GM23338 (cell line): ENCODE data around the gene GPR42.

Experiments used
- CREB1 ChIP-seq: fragments of 250-450 bp; sonication (Bioruptor Pico); IDR thresholded peaks from 2 replicates; pipeline ENCODE4 v1.5.0; 2020; ENCODE audit warnings: low read depth, mild to moderate bottlenecking, moderate library complexity
- CTCF ChIP-seq, 2 experiments: fragments of 200-600 bp in 1 of 2; sonication (generic) in 1 of 2; conservative IDR thresholded peaks; 2 replicates each; pipeline versions ENCODE4 v1.5.1 to v1.6.1; 2016 to 2017; ENCODE audit warnings: antibody characterized with exemption in 2 of 2, low read depth in 2 of 2, mild to moderate bottlenecking in 2 of 2, moderate library complexity in 1 of 2
- ETS1 ChIP-seq: IDR thresholded peaks from 2 replicates; pipeline ENCODE4 v1.6.1; 2016; ENCODE audit warnings: antibody characterized with exemption
- EZH2 ChIP-seq: fragments of 200-600 bp; sonication (generic); IDR thresholded peaks from one replicate; pipeline ENCODE4 v1.8.0; 2017; ENCODE audit warnings: antibody characterized with exemption, mild to moderate bottlenecking, low read depth; ENCODE audit not compliant: unreplicated experiment
- EZH2phosphoT487 ChIP-seq: fragments of 200-600 bp; sonication (generic); IDR thresholded peaks from one replicate; pipeline ENCODE4 v1.8.1; 2018; ENCODE audit warnings: antibody characterized with exemption; ENCODE audit not compliant: unreplicated experiment
- JUNB ChIP-seq: IDR thresholded peaks from one replicate; pipeline ENCODE4 v1.6.1; 2016; ENCODE audit warnings: antibody characterized with exemption; ENCODE audit not compliant: unreplicated experiment
- NANOG ChIP-seq: IDR thresholded peaks from 2 replicates; pipeline ENCODE4 v1.6.1; 2016; ENCODE audit warnings: antibody characterized with exemption, borderline replicate concordance
- POLR2AphosphoS5 ChIP-seq: IDR thresholded peaks from 2 replicates; pipeline ENCODE4 v1.6.1; 2016; ENCODE audit warnings: antibody characterized with exemption, low read depth
- REST ChIP-seq: IDR thresholded peaks from one replicate; pipeline ENCODE4 v1.6.1; 2018; ENCODE audit warnings: antibody characterized with exemption; ENCODE audit not compliant: unreplicated experiment
- STAT1 ChIP-seq: IDR thresholded peaks from one replicate; pipeline ENCODE4 v1.6.1; 2016; ENCODE audit warnings: antibody characterized with exemption; ENCODE audit not compliant: unreplicated experiment
- ZNF114 ChIP-seq: fragments of 250-450 bp; sonication (Bioruptor Pico); IDR thresholded peaks from 2 replicates; pipeline ENCODE4 v1.5.0; 2020; ENCODE audit warnings: mild to moderate bottlenecking, moderate library complexity
- ZNF331 ChIP-seq: fragments of 250-450 bp; sonication (Bioruptor Pico); IDR thresholded peaks from 2 replicates; pipeline ENCODE4 v1.5.0; 2020; ENCODE audit warnings: low read depth, mild to moderate bottlenecking, moderate library complexity
- ZNF462 ChIP-seq: fragments of 250-450 bp; sonication (Bioruptor Pico); IDR thresholded peaks from 2 replicates; pipeline ENCODE4 v1.5.0; 2020; ENCODE audit warnings: mild to moderate bottlenecking, moderate library complexity

- TF ChIP-seq CTCF (conservative IDR thresholded peaks at IDR 0.05; ENCODE audit: low read depth in 2 of 2), result no peak
- TF ChIP-seq CREB1, result no peak
- TF ChIP-seq REST, result no peak
- TF ChIP-seq POLR2AphosphoS5, result no peak
- TF ChIP-seq EZH2, result no peak
- no peak for TF ChIP-seq EZH2phosphoT487
- TF ChIP-seq ZNF114 (CRISPR knock-in tag), result no peak
- TF ChIP-seq NANOG, result no peak
- no peak for TF ChIP-seq JUNB
- TF ChIP-seq ZNF331, result no peak
- TF ChIP-seq ETS1, result no peak
- no peak for TF ChIP-seq STAT1
- no peak for TF ChIP-seq ZNF462
Observed at GRCh38 chr19:35409191-35409590, 38.3 kb downstream of the GPR42 start.
